Activated naive CD8-positive, alpha-beta T cell (primary cell): ENCODE results near the gene APOA5.
A peak's percentile ranks its signal among the peaks of the same experiment; 100 is the strongest.
"Not testable (repeated sequence)": the region's sequence is repeated elsewhere in the genome, so short reads cannot be mapped to it uniquely, and the experiment has no call there.

ENCODE experiments used
- H3K27ac Mint-ChIP-seq: one replicate; pipeline ENCODE4 v1.8.0; 2021; ENCODE audit warnings: mixed read lengths
- H3K27me3 Mint-ChIP-seq: one replicate; pipeline ENCODE4 v1.8.0; 2021; ENCODE audit warnings: mixed read lengths
- H3K36me3 Mint-ChIP-seq: one replicate; pipeline ENCODE4 v1.8.0; 2021; ENCODE audit warnings: mixed read lengths
- H3K4me1 Mint-ChIP-seq: one replicate; pipeline ENCODE4 v1.8.0; 2021; ENCODE audit warnings: low read depth, mixed read lengths
- H3K4me3 Mint-ChIP-seq: one replicate; pipeline ENCODE4 v1.8.0; 2021; ENCODE audit warnings: mild to moderate bottlenecking, mixed read lengths
- H3K9me3 Mint-ChIP-seq: one replicate; pipeline ENCODE4 v1.8.0; 2021; ENCODE audit warnings: low read depth, mixed read lengths

Gene APOA5

DNA sequence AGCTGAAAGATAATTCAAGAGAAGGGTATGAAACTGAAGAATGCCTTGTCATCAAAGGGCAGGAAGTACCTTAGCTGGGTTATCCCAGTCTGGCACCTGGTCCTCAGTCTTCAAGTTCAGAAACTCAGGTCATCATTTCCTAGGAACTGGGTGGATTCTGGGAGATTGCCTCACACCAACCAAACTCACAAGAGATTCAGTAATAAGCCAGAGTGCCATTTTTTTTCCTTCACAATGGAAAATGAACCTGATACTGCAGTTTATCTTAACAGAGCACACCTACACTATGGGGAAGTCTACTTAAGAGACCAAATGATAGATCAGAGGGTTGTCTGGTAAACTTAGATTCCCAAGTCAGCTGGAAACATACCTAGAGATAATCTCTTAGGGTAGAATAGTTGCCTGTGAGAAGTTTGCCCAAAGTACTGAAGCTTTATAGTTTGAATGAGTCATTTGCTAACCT, 15.1 kb downstream of the APOA5 start:
- Mint-ChIP-seq H3K27me3 (no peaks in the 10 kb centered on the region), H3K9me3 (no peaks in the 10 kb centered on the region), H3K27ac (peak overlapping the region; percentile 93), H3K4me3 (no peak overlapping the region), H3K36me3 (peaks cover 20% of the 10 kb centered on the region), H3K4me1 (peaks cover 56% of the 10 kb centered on the region)

DNA sequence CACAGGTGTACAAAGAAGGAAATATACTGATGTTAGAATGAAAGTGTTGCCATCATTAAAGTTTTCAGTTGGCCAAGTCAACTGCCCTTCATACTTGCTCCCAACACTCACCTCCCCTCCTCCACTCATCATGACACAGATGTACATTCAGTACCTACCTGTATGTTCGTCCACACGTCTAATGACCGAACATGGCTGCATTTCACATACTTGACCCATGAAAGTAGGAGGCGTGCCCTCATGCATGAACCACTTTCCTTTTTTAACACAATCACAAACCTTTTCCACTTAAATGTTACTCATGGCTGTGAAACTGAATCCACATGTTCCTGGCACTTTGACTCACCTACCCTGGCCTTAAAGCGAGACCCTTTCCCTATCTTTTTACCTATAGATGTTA, 15.7 kb downstream of the APOA5 start:
- Mint-ChIP-seq H3K4me3 (peak overlapping the region; percentile 61), H3K4me1 (peaks cover 56% of the 10 kb centered on the region), H3K9me3 (no peaks in the 10 kb centered on the region), H3K27ac (peak overlapping the region; percentile 93), H3K36me3 (peaks cover 15% of the 10 kb centered on the region), H3K27me3 (no peaks in the 10 kb centered on the region)

DNA sequence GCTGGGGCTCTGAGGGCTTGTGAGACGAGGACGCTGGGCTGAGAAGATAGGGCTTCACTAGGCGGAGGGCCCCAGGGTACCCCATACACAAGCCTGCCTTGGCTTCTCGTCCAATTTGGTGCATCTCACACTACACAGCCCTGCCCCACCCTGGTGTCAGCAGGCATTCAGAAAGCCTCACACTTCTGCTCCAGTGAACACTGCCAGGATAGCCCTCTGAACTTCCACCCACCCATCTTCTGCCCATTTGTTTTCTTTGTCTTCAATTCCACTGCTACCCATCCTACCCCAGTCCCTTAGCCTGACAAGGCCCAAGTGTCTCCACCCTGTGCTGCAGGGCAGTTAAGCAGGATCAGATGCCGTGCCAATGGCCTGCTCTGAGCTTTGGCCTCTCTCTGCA, 17.0 kb downstream of the APOA5 start:
- H3K4me1 Mint-ChIP-seq, result peaks cover 60% of the 10 kb centered on the region
- no peak overlapping the region for H3K4me3 Mint-ChIP-seq
- no peaks in the 10 kb centered on the region for H3K9me3 Mint-ChIP-seq
- no peaks in the 10 kb centered on the region for H3K27me3 Mint-ChIP-seq
- H3K36me3 Mint-ChIP-seq, result peaks cover 15% of the 10 kb centered on the region
- H3K27ac Mint-ChIP-seq, result peak overlapping the region; percentile 64

DNA sequence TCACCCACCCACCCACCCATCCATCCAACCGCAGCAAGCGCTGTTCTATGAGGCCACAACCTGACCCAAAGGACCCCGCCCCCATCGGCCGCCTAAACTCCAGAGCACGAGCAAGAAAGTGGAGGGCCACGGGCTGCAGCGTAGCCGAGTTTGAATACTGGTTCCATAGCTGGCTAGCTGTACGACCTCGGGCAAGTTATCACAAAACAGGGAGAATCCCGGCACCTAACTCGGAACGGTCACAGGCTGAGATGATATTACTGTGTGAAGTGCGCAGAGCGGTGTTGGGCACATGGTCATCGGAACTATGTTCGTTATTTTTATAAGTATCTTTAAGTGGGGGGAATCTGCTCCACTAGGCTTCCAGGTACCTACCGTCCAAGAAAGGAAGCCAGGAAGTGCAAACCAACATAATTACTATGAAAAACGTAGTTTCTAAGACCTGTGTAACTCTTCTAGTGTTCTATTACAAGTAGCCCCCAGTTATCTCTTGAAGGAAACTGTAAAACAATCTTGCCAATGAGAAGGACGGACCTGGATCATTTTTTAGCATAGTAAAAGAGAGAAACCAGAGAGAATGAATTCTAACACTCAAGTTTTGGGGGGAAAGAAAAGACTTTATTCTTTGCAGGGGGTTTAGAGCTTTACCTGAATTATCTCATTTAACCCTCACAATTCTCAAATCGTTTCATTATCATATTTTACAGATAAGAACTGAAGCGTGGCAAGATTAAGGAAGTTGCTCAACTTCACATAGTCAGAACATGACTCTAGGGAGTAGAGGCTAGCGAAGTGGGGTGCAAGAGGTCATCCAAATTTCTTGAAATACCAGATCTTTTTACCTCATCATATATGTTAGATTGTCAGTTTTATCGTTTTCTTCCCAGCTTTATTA, 18.2 kb downstream of the APOA5 start:
- Mint-ChIP-seq H3K27me3 (no peaks in the 10 kb centered on the region), H3K4me3 (peak overlapping the region; percentile 100), H3K36me3 (peaks cover 11% of the 10 kb centered on the region)

DNA sequence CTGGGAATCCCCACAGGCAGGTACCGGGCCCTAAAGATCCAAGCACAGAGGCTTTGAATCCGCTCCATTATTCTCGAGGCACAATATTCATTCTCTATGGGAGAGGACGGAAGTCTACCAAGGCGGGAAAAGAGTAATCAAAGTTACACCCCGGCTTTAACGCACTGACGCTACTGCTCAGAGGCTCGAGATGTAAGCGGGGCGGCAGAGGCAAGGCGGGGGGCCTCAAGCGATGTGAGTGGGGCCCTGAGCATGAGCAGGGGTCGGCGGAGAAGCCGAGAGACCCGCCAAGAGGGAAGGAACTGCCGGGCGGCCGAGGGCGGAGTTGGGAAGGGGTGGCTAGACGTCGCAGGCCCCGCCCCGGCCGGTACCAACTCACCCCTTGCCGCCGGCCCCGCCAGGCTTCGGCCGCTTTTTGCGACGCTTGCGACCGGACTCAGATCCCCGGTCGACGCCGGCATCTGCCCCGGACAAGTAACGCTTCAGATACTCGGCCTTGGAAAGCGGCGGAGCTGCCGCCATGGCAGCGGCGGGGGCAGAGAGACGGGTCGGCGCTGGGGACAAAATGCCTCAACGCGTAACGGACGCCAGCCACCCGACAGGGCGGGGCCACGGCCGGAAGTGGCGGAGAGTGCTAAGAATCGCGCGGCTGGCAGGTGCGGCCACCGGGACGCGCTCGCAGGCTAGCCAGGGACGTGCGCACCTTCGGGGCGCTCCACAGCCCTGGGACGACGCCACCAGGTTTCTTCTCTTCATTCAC, 19.1 kb downstream of the APOA5 start, which contains the start of gene BUD13:
Gene BUD13 (minus strand): TSS at position 545 of the 760 bp plus-strand sequence. CDS start 23 bp downstream, at position 522.
- H3K9me3 Mint-ChIP-seq, result no peaks in the 10 kb centered on the region
- H3K4me3 Mint-ChIP-seq, result peak within 1 kb of the TSS; percentile 100
- H3K4me1 Mint-ChIP-seq, result peaks cover 50% of the 10 kb centered on the region
- H3K27me3 Mint-ChIP-seq, result no peaks in the 10 kb centered on the region
- H3K27ac Mint-ChIP-seq, result peak within 1 kb of the TSS; percentile 99
- peaks cover 11% of the 10 kb centered on the region for H3K36me3 Mint-ChIP-seq

More for the DNA sequence above, 18.2 kb downstream of the APOA5 start:
- Mint-ChIP-seq H3K27ac (peak overlapping the region; percentile 99), H3K9me3 (no peaks in the 10 kb centered on the region), H3K4me1 (peaks cover 54% of the 10 kb centered on the region)

DNA sequence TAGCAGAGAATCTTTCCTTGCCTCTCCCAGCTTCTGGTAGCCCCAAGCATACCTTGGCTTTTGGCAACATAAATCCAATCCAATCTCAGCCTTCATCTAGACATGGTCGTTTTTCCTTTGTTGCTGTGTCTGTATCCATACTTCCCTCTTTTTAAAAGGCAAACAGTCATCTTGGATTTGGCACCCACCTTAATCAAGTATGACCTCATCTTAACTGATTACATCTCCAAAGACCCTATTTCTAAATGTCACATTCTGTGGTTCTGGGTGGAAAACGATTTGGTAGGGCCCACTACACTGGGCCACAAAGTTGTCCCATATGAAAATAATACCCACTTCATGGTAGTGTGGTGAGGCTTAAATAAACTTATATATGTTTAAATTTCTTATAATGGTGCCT, 19.7 kb downstream of the APOA5 start:
- Mint-ChIP-seq H3K9me3 (no peaks in the 10 kb centered on the region), H3K27ac (peak overlapping the region; percentile 99), H3K4me1 (peaks cover 47% of the 10 kb centered on the region), H3K4me3 (peak overlapping the region; percentile 100), H3K36me3 (peaks cover 9% of the 10 kb centered on the region), H3K27me3 (no peaks in the 10 kb centered on the region)

DNA sequence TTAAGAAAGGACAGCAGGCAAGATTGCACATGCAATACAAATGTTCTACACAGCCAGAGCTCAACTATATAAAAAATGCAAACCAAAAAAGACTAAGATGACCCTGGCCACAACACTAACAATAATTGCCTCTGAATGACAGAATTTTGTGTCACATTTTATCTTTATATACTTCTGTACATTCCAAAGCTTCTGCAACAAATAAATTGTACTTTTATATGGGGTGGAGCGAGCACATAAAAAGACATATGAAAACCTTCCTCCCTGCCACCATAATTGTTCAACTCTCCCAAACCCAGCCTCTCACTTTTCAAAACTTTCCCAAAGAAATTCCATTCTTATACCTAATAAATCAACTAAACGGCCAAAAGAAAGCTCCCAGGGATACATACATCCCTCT, 29.5 kb downstream of the APOA5 start:
- no peak overlapping the region for H3K27ac Mint-ChIP-seq
- no peaks in the 10 kb centered on the region for H3K9me3 Mint-ChIP-seq

DNA sequence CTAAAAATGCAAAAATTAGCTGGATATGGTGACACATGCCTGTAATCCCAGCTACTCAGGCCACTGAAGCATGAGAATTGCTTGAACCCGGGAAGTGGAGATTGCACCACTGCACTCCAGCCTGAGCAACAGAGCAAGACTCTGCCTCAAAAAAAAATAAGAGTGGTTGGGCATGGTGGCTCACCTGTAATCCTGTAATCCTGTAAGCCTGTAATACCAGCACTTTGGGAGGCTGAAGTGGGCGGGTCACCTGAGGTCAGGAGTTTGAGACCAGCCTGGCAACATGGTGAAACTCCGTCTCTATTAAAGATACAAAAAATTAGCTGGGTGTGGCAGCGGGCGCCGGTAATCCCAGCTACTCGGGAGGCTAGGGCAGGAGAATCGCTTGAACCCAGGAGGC, 35.6 kb downstream of the APOA5 start:
- H3K4me1 Mint-ChIP-seq, H3K27me3 Mint-ChIP-seq, H3K27ac Mint-ChIP-seq, H3K9me3 Mint-ChIP-seq, H3K4me3 Mint-ChIP-seq: not testable (repeated sequence)
- H3K36me3 Mint-ChIP-seq, result peaks cover 22% of the 10 kb centered on the region

More for the DNA sequence above, 29.5 kb downstream of the APOA5 start:
- Mint-ChIP-seq H3K27me3 (no peaks in the 10 kb centered on the region), H3K36me3 (peaks cover 15% of the 10 kb centered on the region), H3K4me1 (peaks cover 2% of the 10 kb centered on the region), H3K4me3 (no peak overlapping the region)

DNA sequence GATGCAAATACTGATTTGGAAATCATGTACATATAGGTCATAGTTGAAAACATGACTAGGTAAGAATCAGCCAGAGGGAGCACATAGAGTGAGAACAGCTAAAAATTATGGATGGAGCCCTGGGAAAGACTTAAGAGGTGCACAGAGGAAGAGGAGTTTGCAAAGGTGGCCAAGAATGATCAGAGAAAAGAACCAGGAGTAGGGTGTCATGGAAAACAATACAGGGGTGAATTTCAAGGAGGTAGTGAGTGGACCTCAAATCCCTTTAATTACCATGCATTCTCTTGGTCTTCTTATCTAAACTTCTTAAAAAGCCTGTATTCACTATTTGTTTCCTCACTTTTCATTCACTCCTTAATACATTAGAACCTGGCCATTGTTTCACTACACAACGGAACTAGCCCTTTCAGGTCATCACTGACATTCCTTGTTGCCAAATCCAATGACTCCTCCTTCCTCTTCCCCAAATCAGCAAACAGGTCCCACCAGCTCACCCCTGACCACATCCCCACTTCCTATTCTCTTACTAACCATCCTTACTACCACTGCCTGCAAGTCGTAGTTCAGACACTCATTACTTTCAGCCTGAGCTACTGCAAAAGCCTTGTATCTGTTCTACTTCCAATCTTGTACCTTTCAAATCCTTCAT, 41.5 kb downstream of the APOA5 start:
- Mint-ChIP-seq H3K27me3 (no peaks in the 10 kb centered on the region), H3K4me3 (no peak overlapping the region), H3K9me3 (no peaks in the 10 kb centered on the region), H3K27ac (no peak overlapping the region), H3K4me1 (no peaks in the 10 kb centered on the region), H3K36me3 (peaks cover 7% of the 10 kb centered on the region)

DNA sequence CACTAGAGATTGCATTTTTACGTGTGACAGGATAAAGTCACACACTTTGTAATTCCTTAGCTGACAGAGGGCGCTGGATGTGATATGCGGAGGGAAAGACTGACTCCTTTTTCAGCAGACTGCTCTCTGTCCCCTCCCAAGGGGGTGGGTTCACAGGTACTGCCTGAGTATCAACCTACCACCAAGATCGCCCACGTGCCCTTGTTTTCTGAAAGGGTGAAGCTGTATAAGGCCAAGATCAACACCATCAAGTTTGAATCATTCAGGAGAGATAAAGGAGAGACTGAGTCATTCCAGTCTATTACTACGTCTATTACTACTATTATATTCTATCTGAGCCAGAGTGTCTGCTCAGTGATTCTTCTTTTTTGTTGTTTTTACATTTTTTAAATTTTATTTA, 49.6 kb downstream of the APOA5 start:
- H3K36me3 Mint-ChIP-seq, result peaks cover 3% of the 10 kb centered on the region
- H3K9me3 Mint-ChIP-seq, result no peaks in the 10 kb centered on the region
- no peak overlapping the region for H3K27ac Mint-ChIP-seq
- H3K4me1 Mint-ChIP-seq, result peaks cover 4% of the 10 kb centered on the region
- H3K4me3 Mint-ChIP-seq, result no peak overlapping the region
- H3K27me3 Mint-ChIP-seq, result no peaks in the 10 kb centered on the region

DNA sequence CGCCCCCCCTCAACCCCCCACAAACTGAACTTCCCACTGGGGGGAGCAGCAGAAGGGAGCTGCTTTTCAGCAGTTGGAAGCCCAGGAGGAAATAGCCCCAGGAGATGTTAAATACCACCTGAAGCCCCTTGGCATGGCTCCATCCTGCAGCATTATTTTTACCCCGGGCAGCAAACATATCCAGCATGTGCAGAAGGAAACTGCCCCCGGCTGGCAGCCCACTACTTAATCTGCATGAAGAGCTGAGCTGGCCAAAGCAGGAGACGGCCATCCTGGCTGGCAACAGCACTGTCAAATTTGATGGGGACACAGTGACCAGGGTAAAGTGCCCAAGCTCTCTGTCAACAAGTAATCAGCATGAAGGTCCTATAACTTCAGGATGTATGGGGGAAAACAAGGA, 50.9 kb downstream of the APOA5 start:
- no peaks in the 10 kb centered on the region for H3K9me3 Mint-ChIP-seq
- no peaks in the 10 kb centered on the region for H3K36me3 Mint-ChIP-seq
- no peaks in the 10 kb centered on the region for H3K27me3 Mint-ChIP-seq
- no peak overlapping the region for H3K27ac Mint-ChIP-seq
- H3K4me3 Mint-ChIP-seq, result no peak overlapping the region
- peaks cover 4% of the 10 kb centered on the region for H3K4me1 Mint-ChIP-seq
